Mucosa of descending colon (tissue), 3 donors: ENCODE data around the gene COL12A1. TPM values are rescaled to one million over a fixed set of nuclear protein-coding genes. Genes with fewer than 3 reads are reported as not detected.

ENCODE experiments used
- ATAC-seq: fragments of 200-7000 bp; cut with Tn5 transposase; one replicate; pipeline ENCODE4 v1.9.1; 2020; ENCODE audit warnings: mild to moderate bottlenecking, moderate library complexity
- DNase-seq, 3 donors: peaks; one replicate each; pipeline ENCODE4 v3.0.0-alpha.2; 2020
- H3K36me3 ChIP-seq: fragments of 200-600 bp; one replicate; pipeline ENCODE4 v1.8.0; 2021; ENCODE audit warnings: low read depth, mild to moderate bottlenecking
- H3K4me1 ChIP-seq: fragments of 200-600 bp; one replicate; pipeline ENCODE4 v1.8.0; 2021; ENCODE audit warnings: low read depth, mild to moderate bottlenecking
- H3K4me3 ChIP-seq: fragments of 200-600 bp; one replicate; pipeline ENCODE4 v1.8.0; 2021; ENCODE audit warnings: mild to moderate bottlenecking
- H3K9me3 ChIP-seq: fragments of 200-600 bp; one replicate; pipeline ENCODE4 v1.8.0; 2021; ENCODE audit warnings: mild to moderate bottlenecking
- CTCF ChIP-seq: fragments of 200-600 bp; IDR thresholded peaks from one replicate; pipeline ENCODE4 v1.8.0; 2022; ENCODE audit warnings: antibody characterized with exemption, mild to moderate bottlenecking
- intact Hi-C, 2 donors: fragments of 100-400 bp; cut with DNase I in 1 of 2; cut with micrococcal nuclease in 1 of 2; formaldehyde crosslinking; loops; one replicate each; pipeline versions ENCODE4 v1.11.0 to v1.11.1; 2022; cut with DNase I, micrococcal nuclease
- total RNA-seq, 3 donors: library from RNA; stranded (reverse); fragmentation: NEBNext Ultra II Directional in 2 of 3; extraction: Animal tissue kit (Norgen Biotek cat#: 25700) in 2 of 3; gene quantifications; one replicate each; pipeline versions ENCODE4 v1.2.1 to v1.2.4, GENCODE V29; 2021 to 2023
- donor health status: DM: no; HTN: no; CAD: no; lungs with moderate emphysema.
- donor health status: DM: no; HTN: no; CAD: no.
- donor health status: DM: no; HTN: yes; CAD: no.

COL12A1 gene
- total RNA-seq, 3 donors from 2014 or later: 6.1 to 80.9 (median 15.7) TPM

GRCh38 chr6:75049308-75049707, 156.5 kb downstream of the COL12A1 start:
- no peaks in the 10 kb centered on the region for H3K4me1 ChIP-seq
- ATAC-seq (no peak), DNase-seq (no peak)
- TF ChIP-seq CTCF: no peak
- no peak overlapping the region for H3K4me3 ChIP-seq
- intact Hi-C loops: no loop called here
- no peaks in the 10 kb centered on the region for H3K9me3 ChIP-seq
- H3K36me3 ChIP-seq: no peaks in the 10 kb centered on the region

DNA sequence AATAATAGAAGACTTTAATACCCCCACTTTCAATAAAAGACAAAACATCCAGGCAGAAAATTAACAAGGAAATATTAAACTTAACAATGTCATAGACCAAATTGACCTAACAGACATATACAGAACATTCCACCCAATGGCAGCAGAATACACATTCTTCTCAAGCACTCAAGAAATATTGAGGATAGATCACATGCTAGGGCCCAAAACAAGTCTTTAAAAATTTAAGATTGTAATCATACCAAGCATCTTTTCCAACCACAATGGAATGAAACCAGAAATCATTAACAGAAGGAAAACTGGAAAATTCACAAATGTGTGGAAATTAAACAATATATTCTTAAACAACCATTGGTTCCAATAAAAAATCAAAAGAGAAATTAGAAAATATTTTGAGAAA, 161.0 kb downstream of the COL12A1 start:
- no peaks in the 10 kb centered on the region for H3K36me3 ChIP-seq
- DNase-seq: no peak
- H3K4me3 ChIP-seq: no peak overlapping the region
- peaks cover 8% of the 10 kb centered on the region for H3K9me3 ChIP-seq
- H3K4me1 ChIP-seq: no peaks in the 10 kb centered on the region
- ATAC-seq: no peak
- intact Hi-C loops: no loop called here
- TF ChIP-seq CTCF: no peak

DNA sequence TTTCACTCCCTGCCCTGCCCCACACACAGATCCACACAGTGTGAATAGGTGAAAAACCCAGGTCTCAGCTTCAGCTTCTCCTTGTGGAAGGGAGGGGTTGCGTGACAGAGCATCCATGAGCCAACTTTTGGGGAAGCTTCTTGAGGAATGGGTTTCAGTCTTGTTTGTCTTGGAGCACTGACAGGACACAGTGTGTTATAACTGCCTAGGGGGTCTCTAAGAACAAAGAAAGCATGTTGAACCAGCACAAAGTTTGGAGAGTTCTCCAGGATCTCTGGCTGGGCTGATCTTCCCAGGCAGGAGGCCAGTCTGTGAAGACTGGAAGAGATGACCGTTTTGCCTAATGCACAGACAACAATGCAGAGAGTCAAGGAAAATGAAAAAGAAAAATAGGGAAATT, 164.5 kb downstream of the COL12A1 start:
- ATAC-seq: no peak
- peaks cover 8% of the 10 kb centered on the region for H3K9me3 ChIP-seq

More for the DNA sequence above, 164.5 kb downstream of the COL12A1 start:
- H3K4me1 ChIP-seq: no peaks in the 10 kb centered on the region
- DNase-seq: no peak
- no peak for TF ChIP-seq CTCF
- intact Hi-C loops: no loop called here
- no peaks in the 10 kb centered on the region for H3K36me3 ChIP-seq
- H3K4me3 ChIP-seq: no peak overlapping the region

Other genes with a start within 250 kb of the COL12A1 start
- gene COX7A2, start 37.7 kb upstream of the COL12A1 start, total RNA-seq: 100 to 1,000 TPM; 493 to 721 (median 652) TPM
- 100 to 1,000 TPM in 1 of 3 donors, 10 to 100 TPM in 2; 87.0 to 127 (median 91.7) TPM for gene TMEM30A, start 78.7 kb upstream of the COL12A1 start, total RNA-seq